HG02840 (cell line): ENCODE data around the gene C3.

Experiments
- ATAC-seq: cut with Tn5 transposase; IDR thresholded peaks from one replicate; pipeline ENCODE4 v1.9.1; 2021; ENCODE audit warnings: mild to moderate bottlenecking, moderate library complexity, moderate number of reproducible peaks; ENCODE audit not compliant: unreplicated experiment, low FRiP score

Gene C3

GRCh38 chr19:6732803-6733337, 12.4 kb upstream of the C3 start:
- ATAC-seq = no peak

- no peak for ATAC-seq
Measured at GRCh38 chr19:6731822-6732221, 11.4 kb upstream of the C3 start.

DNA sequence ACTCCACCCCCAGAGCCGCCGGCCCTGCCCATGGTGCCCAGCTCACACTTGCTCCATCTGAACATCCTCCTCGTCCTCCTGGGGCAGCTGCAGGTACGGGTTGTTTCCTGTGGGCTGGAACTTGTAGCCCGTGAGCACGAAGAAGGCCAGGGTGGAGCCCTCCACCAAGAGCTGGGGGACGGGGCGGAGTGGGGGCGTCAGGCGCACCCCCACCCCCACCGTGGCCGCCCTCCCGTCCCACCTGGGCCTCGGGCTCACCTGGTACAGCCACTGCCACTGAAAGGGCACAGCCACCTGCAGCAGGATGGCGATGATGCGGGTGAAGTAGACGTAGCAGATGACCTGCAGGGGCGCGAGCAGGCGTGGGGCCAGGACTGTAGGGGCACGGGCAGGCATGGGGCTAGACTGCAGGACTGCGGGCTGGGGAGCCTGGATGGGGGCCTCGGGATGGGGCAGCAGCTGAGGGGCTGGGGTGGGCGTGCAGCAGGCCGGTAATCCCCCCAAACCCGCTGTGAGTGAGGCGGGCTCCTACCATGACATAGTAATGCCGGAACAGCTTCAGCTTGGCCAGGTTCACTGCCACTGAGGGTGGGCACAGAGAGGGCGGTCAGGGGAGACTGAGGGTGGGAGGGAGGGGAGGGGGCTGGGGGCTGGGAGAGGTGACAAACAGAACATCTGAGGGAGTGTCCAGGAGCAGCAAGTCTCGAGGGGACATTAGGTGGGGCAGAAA, 10.7 kb upstream of the C3 start:
- no peak for ATAC-seq

DNA sequence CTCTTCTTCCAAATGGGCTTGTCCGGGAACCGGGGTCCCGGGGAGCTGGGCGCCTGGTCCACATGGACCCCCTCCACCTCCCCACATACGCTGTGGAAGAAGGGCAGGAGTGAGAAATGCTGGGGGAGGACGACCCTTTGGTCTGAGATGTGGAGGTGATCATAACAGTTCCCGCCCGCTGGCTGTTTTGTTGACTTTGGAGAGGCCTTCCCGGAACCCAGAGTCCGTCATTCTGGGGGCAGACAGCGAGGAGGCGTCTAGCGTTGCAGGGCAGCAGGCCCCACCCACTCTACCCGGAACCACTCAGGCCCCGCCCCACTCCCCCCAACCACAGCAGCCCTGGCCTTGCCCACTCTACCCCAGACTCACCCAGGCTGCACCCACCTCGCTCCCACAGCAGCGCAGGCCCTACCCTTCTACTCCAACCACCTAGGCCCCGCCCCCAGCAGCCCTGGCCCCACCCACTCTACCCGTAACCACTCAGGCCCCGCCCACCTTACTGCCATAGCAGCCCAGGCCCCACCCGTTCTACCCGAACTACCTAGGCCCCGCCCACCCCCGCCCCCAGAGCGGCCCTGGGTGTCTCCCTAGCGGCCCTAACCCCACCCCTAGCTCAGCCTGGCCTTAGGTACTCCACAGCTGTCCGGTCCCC, 9.8 kb upstream of the C3 start:
- no peak for ATAC-seq

- ATAC-seq = no peak
Measured at GRCh38 chr19:6729573-6730152, 9.2 kb upstream of the C3 start.

DNA sequence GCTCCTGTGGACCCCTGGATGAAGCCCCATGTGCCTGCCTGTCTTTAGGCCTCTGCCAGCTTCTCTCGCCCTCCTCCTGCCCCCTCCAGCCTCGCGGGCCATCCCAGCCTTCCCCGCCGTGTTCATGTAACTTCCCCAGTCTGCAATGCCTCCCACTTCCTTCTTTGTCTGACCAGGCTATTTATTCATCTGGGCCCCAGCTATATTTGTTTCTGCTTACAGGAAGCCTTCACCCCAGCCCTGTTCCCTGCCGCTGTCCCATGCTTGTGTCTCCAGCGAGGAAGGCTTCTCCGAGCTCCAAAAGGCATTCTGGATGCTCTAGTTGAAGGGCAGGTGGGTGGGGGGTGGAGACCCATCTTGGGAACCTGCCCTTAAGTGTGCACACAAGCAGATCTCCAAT, 7.9 kb upstream of the C3 start:
- ATAC-seq = no peak

DNA sequence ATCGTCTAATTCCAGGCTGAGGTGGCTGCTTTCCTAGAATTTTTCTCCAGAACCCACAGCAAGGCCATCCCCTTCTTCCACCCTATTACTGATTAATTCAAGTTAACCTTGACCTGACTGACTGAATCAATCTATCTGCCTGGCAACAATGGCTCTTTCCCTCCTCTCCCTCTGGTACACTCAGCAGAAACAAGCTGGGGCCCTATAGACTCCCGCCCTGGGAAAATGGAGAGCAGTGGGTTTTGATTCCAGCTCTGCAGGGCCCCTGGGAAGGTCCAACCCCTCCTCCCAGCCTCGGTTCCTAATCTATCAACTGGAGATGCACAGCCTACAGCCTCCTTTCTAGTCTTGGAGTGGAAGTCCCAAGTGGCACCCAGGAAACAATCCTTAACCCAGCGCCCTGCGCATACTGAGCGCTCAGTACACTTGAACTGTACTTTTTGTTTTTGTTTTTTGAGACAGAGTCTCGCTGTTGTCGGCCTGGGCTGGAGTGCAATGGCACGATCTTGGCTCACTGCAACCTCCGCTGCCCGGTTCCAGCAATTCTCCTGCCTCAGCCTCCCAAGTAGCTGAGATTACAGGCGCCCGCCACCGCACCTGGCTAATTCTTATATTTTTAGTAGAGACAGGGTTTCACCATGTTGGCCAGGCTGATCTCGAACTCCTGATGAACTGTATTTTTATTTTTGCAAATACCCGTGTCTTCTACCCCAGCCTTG, 5.2 kb upstream of the C3 start:
- no peak for ATAC-seq

DNA sequence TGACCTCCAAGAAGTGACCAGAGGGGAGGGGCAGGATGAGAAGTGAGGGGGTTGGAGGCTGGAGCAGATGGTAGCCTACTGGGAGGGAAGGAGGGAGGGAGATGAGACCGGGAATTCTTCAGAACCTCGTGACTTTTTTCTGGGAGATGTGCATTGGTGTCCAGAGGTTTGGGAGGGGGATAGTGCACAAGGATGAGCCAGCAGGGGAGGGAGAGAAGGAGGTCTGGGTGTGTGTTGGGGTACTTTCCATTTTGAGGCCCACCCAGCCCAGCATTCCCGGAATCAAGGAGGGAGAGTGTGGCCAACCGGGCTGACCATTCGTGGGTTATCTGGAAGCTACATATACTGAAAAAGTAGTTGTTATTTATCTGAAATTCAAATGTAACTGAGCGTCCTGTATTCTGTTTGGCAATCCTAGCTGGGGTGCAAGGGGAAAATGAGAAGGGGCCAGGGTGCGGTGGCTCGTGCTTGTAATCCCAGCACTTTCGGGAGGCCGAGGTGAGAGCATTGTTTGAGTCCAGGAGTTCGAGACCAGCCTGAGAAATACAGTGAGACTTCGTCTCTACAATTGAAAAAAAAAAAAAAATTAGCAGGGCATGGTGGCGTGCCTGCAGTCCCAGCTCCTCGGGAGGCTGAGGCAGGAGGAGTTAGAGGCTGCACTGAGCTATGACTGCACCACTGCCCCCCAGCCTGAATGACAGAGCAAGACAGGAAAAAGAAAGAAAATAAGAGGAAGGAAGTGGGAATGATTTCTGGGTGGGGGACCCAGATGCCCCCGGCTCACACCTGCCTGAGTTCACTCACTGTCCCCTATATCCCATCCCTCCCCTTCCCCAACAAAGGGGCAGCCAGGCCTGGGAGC, 4.4 kb upstream of the C3 start:
- no peak for ATAC-seq

GRCh38 chr19:6723738-6724137, 3.3 kb upstream of the C3 start:
- no peak for ATAC-seq

- no peak for ATAC-seq
Measured at GRCh38 chr19:6723108-6723618, 2.7 kb upstream of the C3 start.

GRCh38 chr19:6721773-6722172, 1.3 kb upstream of the C3 start:
- no peak for ATAC-seq

DNA sequence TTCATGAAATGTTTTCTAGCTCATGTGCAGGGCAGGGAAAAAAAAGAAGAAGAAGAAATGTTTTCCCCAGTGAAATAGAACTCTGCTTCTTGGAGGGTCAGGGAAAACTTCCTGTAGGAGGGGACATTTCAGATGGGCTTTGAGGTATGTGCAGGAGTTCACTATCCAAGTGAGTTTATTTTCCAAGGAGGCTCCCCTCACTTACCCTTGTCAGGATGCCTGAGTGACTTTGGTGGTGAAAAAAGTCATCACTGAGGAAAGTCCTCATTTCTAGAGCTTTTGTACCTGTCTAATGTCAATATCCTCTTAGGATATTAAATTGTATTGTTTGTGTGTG, 656 bp upstream of the C3 start:
- ATAC-seq = no peak

GRCh38 chr19:6719992-6720368, 470 bp downstream of the C3 start:
- ATAC-seq = no peak

DNA sequence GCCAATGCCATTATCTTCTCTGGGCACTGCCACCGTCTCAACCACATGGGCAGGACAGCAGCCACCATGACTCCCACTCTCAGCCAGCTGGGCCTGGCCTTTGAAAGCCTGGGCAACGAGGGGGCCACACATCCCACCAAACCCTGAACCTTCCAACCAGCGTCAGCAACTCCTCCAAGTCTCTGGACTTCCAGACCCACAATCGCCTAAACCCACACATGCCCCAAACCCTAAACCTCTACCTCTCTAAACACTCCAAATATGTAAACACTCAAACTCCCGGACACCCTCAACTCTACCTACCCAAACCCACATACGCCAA, 949 bp downstream of the C3 start:
- ATAC-seq = no peak

GRCh38 chr19:6718741-6719539, 1.5 kb downstream of the C3 start:
- no peak for ATAC-seq

- no peak for ATAC-seq
Measured at GRCh38 chr19:6718111-6718740, 2.2 kb downstream of the C3 start.

DNA sequence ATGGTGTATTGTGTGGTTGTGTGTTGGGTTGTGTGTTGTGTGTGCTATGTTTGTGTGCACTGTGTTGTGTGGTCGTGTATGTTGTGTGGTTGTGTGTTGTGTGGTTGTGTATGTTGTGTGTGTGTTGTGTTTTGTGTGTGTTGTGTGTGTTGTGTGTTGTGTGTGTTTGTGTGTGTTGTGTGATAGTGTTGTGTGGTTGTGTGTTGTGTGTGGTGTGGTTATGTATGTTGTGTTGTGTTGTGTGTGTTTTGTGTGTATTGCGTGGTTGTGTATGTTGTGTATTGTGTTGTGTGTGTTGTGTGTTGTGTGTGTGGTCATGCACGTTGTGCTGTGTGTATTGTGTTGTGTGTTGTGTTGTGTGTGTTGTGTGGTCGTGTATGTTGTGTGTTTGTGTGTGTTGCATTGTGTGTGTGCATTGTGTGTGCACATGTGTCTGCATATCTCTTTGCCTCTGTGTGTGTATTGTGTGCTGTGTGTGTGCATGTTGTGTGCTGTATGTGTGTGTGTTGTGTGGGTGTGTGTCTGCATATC, 2.9 kb downstream of the C3 start:
- ATAC-seq = no peak

DNA sequence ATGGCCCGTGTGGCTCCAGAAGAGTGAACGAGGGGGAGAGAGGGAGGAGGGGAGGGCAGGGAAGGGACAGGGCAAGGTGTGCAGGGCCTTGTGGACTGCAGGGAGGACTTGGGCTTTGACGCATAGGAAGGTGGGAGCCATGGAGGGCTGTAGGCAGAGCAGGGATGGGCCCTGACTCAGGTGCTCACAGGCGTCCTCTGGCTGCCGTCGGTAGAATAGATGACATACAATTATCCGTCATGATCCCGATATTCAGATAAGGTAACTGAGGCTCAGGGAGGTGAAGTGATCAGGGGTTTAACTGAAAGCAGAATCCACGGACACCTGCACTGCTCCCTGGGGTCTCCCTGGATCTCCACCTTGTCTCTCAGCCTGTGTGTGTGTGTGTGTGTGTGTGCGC, 3.4 kb downstream of the C3 start:
- ATAC-seq = no peak

- no peak for ATAC-seq
Measured at GRCh38 chr19:6716610-6716970, 3.9 kb downstream of the C3 start.
